Activated CD8-positive, alpha-beta T cell treated with anti-CD3 and anti-CD28 coated beads, Interleukin-2, amount 10 ng/mL, durations not matched to agents 7 days and 5 days (primary cell): ENCODE results near the gene TBC1D22A. TPM values are rescaled to one million over a fixed set of nuclear protein-coding genes. Genes with fewer than 3 reads are reported as not detected.
"Not testable (repeated sequence)": the region's sequence is repeated elsewhere in the genome, so short reads cannot be mapped to it uniquely, and the experiment has no call there.

Source experiments
- ATAC-seq: fragments of 150-1000 bp; cut with Tn5 transposase; one replicate; pipeline ENCODE4 v1.10.0; 2021; ENCODE audit warnings: moderate library complexity
- CTCF ChIA-PET: fragments of 350-600 bp; sonication (Branson Sonifier 250); formaldehyde crosslinking; loops from one replicate; lab custom pipeline; 2021; ENCODE audit warnings: antibody characterized with exemption; lab: Charles Lee
- POLR2A ChIA-PET: fragments of 350-600 bp; sonication (Branson Sonifier 250); formaldehyde crosslinking; loops from one replicate; lab custom pipeline; 2021; ENCODE audit warnings: antibody characterized with exemption; lab: Charles Lee
- DNase-seq: peaks from one replicate; pipeline ENCODE4 v3.0.0-alpha.2; 2020
- H3K27ac Mint-ChIP-seq: one replicate; pipeline ENCODE4 v1.8.0; 2021; ENCODE audit warnings: mild to moderate bottlenecking, mixed read lengths
- H3K27me3 Mint-ChIP-seq: one replicate; pipeline ENCODE4 v1.8.0; 2021; ENCODE audit warnings: low read depth, mixed read lengths
- H3K36me3 Mint-ChIP-seq: one replicate; pipeline ENCODE4 v1.8.0; 2021; ENCODE audit warnings: low read depth, mixed read lengths
- H3K4me1 Mint-ChIP-seq: one replicate; pipeline ENCODE4 v1.8.0; 2021; ENCODE audit warnings: low read depth, mixed read lengths
- H3K4me3 Mint-ChIP-seq: one replicate; pipeline ENCODE4 v1.8.0; 2021; ENCODE audit warnings: mild to moderate bottlenecking, mixed read lengths
- H3K9me3 Mint-ChIP-seq: one replicate; pipeline ENCODE4 v1.8.0; 2022; ENCODE audit warnings: mixed read lengths; ENCODE audit not compliant: insufficient read depth
- total RNA-seq, 2 experiments: library from RNA; stranded (reverse); gene quantifications; one replicate each; pipeline ENCODE4 v1.2.3, GENCODE V29; 2021

Gene TBC1D22A
- total RNA-seq, 2 experiments from 2014 or later = 34.1 to 38.7 TPM

- DNase-seq (no peak), ATAC-seq (no peak)
- H3K27me3 Mint-ChIP-seq = no peaks in the 10 kb centered on the region
- H3K9me3 Mint-ChIP-seq = no peaks in the 10 kb centered on the region
- peaks cover 5% of the 10 kb centered on the region for H3K36me3 Mint-ChIP-seq
- peak overlapping the region; percentile 2 for H3K27ac Mint-ChIP-seq
- POLR2A ChIA-PET = no interaction called here
- peaks cover 6% of the 10 kb centered on the region for H3K4me1 Mint-ChIP-seq
- CTCF ChIA-PET = no interaction called here
- H3K4me3 Mint-ChIP-seq = no peak overlapping the region
Observed at GRCh38 chr22:47131632-47132427, 369.4 kb downstream of the TBC1D22A start.

DNA sequence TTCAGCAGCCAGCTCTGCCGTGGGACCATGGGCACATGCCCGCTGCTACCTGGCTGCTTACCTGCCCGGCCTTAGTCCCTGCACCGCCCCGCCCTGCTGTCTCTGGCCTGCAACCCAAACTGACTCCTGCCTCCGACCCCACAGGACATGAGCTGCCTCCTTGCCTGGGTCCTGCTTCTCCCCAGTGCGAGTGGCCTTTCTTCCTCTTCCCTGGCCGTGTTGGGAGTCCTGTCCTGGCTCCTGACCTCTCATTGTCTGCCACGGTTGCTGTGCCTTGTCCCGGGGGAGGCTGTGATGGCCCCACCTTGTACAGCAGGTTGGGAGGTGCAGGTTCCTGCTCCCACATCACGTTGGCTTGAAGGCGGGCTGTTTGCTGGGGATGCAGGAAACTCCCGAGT lies 370.0 kb downstream of the TBC1D22A start:
- peaks cover 5% of the 10 kb centered on the region for H3K36me3 Mint-ChIP-seq
- H3K27me3 Mint-ChIP-seq = no peaks in the 10 kb centered on the region
- no peak for ATAC-seq

GRCh38 chr22:47133061-47133969 lies 370.9 kb downstream of the TBC1D22A start:
- CTCF ChIA-PET = no interaction called here
- Mint-ChIP-seq H3K4me1 (peaks cover 6% of the 10 kb centered on the region), H3K36me3 (peaks cover 5% of the 10 kb centered on the region), H3K4me3 (no peak overlapping the region), H3K27ac (no peak overlapping the region), H3K9me3 (no peaks in the 10 kb centered on the region), H3K27me3 (no peaks in the 10 kb centered on the region)
- ATAC-seq (no peak), DNase-seq (no peak)
- POLR2A ChIA-PET = no interaction called here

More for the DNA sequence above, 370.0 kb downstream of the TBC1D22A start:
- DNase-seq = no peak
- peak overlapping the region; percentile 2 for H3K27ac Mint-ChIP-seq
- H3K4me1 Mint-ChIP-seq = peaks cover 6% of the 10 kb centered on the region
- no peaks in the 10 kb centered on the region for H3K9me3 Mint-ChIP-seq
- ChIA-PET POLR2A (no interaction called here), CTCF (no interaction called here)
- no peak overlapping the region for H3K4me3 Mint-ChIP-seq

DNA sequence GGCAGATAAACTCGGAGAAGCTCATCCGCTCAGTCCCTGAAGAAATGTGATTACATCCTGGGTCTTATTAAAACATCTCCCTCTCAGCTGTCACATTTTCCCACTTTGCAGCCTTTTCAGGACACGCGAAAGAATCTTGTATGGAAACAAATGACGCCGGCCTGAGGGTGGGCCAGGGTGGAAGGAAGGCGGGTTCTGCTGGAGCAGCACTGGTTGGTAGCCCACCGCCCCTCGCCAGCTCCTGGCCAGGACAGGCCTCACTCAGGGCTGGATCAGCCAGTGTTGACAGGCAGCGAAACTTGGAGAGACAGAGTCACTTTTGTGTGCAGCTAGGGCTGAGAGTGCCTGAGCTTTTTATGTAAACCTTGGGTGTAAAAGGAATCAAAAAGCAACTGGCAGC lies 371.8 kb downstream of the TBC1D22A start:
- no peak for ATAC-seq
- POLR2A ChIA-PET = no interaction called here

GRCh38 chr22:47135338-47135737 lies 372.9 kb downstream of the TBC1D22A start:
- POLR2A ChIA-PET = no interaction called here

More for the DNA sequence above, 371.8 kb downstream of the TBC1D22A start:
- no peaks in the 10 kb centered on the region for H3K36me3 Mint-ChIP-seq
- CTCF ChIA-PET = no interaction called here
- DNase-seq = no peak
- H3K27ac Mint-ChIP-seq = no peak overlapping the region
- no peaks in the 10 kb centered on the region for H3K9me3 Mint-ChIP-seq
- no peaks in the 10 kb centered on the region for H3K27me3 Mint-ChIP-seq
- peaks cover 3% of the 10 kb centered on the region for H3K4me1 Mint-ChIP-seq
- H3K4me3 Mint-ChIP-seq = no peak overlapping the region

DNA sequence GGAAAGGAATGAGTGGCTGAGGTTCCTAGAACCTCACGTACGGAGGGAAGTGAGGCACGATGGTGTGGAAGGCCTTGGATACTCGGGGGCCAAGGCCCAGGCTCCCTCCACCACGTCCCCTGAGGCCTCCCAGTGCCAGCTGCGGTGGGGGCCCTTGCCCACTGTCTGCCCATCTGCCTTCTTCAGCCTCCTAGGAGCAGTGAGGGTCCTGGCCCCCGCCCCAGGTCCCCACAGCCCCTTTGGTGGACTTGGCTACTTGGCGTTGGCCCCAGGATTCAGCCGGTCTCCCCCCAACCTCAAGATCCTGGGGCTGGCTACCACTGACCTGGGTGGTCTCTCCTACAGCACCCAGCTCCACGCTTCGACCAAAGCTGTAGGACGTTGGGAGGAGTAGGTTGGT lies 373.6 kb downstream of the TBC1D22A start:
- Mint-ChIP-seq H3K4me3 (no peak overlapping the region), H3K4me1 (no peaks in the 10 kb centered on the region), H3K27me3 (no peaks in the 10 kb centered on the region), H3K36me3 (no peaks in the 10 kb centered on the region), H3K27ac (no peak overlapping the region), H3K9me3 (no peaks in the 10 kb centered on the region)
- DNase-seq (no peak), ATAC-seq (no peak)
- CTCF ChIA-PET = no interaction called here
- POLR2A ChIA-PET = no interaction called here

More at GRCh38 chr22:47135338-47135737, 372.9 kb downstream of the TBC1D22A start:
- no peaks in the 10 kb centered on the region for H3K9me3 Mint-ChIP-seq
- CTCF ChIA-PET = no interaction called here
- ATAC-seq = no peak
- H3K27ac Mint-ChIP-seq = no peak overlapping the region
- H3K4me3 Mint-ChIP-seq = no peak overlapping the region
- H3K27me3 Mint-ChIP-seq = no peaks in the 10 kb centered on the region
- H3K4me1 Mint-ChIP-seq = no peaks in the 10 kb centered on the region
- H3K36me3 Mint-ChIP-seq = no peaks in the 10 kb centered on the region
- DNase-seq = no peak

DNA sequence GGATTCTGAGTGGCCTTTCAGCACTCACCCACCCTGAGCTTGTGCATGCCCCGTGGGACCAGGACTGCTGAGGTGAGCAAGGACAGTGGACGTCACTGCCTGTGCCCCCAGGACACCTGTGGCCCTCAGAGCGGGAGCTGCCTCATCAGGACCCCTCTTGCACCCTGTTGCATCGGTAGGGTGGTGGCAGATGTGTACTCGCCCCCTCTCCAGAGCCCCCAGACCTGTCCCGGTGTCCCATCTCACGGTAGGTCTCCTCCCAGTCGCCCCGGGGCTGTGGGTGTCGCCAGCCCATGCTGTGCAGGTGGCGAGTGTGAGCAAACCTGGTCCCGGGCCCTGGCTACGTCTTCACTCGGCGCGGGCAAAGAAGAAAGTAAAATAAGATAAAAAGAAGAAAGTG lies 374.2 kb downstream of the TBC1D22A start:
- Mint-ChIP-seq H3K36me3 (no peaks in the 10 kb centered on the region), H3K4me1 (no peaks in the 10 kb centered on the region), H3K4me3 (no peak overlapping the region), H3K27me3 (no peaks in the 10 kb centered on the region), H3K9me3 (no peaks in the 10 kb centered on the region), H3K27ac (no peak overlapping the region)
- ChIA-PET CTCF (no interaction called here), POLR2A (no interaction called here)
- no peak for ATAC-seq
- no peak for DNase-seq

- H3K9me3 Mint-ChIP-seq = no peaks in the 10 kb centered on the region
- DNase-seq (no peak), ATAC-seq (no peak)
- H3K4me3 Mint-ChIP-seq = no peak overlapping the region
- ChIA-PET CTCF (no interaction called here), POLR2A (no interaction called here)
- no peak overlapping the region for H3K27ac Mint-ChIP-seq
- H3K36me3 Mint-ChIP-seq = no peaks in the 10 kb centered on the region
- H3K4me1 Mint-ChIP-seq = no peaks in the 10 kb centered on the region
- H3K27me3 Mint-ChIP-seq = no peaks in the 10 kb centered on the region
Observed at GRCh38 chr22:47139013-47139789, 376.8 kb downstream of the TBC1D22A start.

DNA sequence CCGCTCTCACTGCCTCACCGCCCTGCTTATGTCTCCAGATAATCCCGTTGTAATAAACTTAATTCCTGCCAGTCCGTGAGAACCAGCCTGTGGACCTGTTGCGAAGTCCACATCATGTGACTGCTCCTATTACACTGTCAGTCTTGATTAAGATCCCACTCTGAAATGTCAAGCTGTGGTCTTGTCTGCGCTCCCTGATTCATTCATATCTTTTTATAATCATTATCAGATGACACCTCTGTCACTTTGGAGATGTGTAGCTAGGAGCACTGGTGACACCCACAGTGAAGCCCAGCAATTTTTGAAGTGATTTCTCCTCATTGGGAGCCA lies 377.3 kb downstream of the TBC1D22A start:
- ATAC-seq = no peak
- no peak overlapping the region for H3K4me3 Mint-ChIP-seq
- POLR2A ChIA-PET = no interaction called here

GRCh38 chr22:47140975-47141374 lies 378.5 kb downstream of the TBC1D22A start:
- CTCF ChIA-PET, H3K4me3 Mint-ChIP-seq, H3K4me1 Mint-ChIP-seq, H3K27ac Mint-ChIP-seq, ATAC-seq, POLR2A ChIA-PET, H3K36me3 Mint-ChIP-seq, H3K9me3 Mint-ChIP-seq, DNase-seq, H3K27me3 Mint-ChIP-seq: not testable (repeated sequence)

More for the DNA sequence above, 377.3 kb downstream of the TBC1D22A start:
- no peaks in the 10 kb centered on the region for H3K4me1 Mint-ChIP-seq
- no peak for DNase-seq
- no peaks in the 10 kb centered on the region for H3K36me3 Mint-ChIP-seq
- no peaks in the 10 kb centered on the region for H3K9me3 Mint-ChIP-seq
- H3K27ac Mint-ChIP-seq = no peak overlapping the region
- no peaks in the 10 kb centered on the region for H3K27me3 Mint-ChIP-seq
- CTCF ChIA-PET = no interaction called here

DNA sequence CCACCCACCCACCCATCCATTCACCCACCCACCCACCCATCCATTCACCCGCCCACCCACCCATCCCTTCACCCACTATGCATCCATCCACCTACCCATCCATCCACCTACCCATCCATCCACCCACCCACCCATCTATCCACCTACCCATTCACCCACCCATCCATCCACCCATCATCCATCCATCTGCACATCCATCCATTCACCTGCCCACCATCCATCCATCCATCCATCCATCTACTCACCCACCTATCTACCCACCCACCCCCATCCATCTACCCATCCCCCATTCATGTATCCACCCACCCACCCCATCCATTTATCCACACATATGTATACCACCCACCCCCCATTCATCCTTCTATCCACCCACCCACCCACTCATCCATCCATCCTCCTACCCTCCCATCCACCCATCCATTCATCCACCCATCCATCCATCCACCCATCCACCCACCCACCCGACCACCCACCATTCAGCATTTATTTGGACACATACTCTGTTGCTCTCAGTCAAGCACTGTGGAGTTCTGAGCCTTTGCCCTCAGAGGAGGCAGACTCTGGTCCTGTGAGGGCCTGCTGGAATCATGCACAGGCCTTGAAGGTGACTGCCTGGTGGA lies 380.1 kb downstream of the TBC1D22A start:
- no peak for DNase-seq
- H3K9me3 Mint-ChIP-seq = no peaks in the 10 kb centered on the region
- ChIA-PET POLR2A (no interaction called here), CTCF (no interaction called here)
- no peak overlapping the region for H3K4me3 Mint-ChIP-seq
- H3K4me1 Mint-ChIP-seq = no peaks in the 10 kb centered on the region
- H3K27me3 Mint-ChIP-seq = no peaks in the 10 kb centered on the region
- no peak for ATAC-seq
- no peaks in the 10 kb centered on the region for H3K36me3 Mint-ChIP-seq
- H3K27ac Mint-ChIP-seq = no peak overlapping the region
